Activated T-cell treated with anti-CD3 and anti-CD28 coated beads, Interleukin-2, amount 50 U/mL, for 1 hour (primary cell): ENCODE data around the gene AKAP13.
A peak's percentile ranks its signal among the peaks of the same experiment; 100 is the strongest.

ENCODE experiments used
- DNase-seq: peaks from one replicate; pipeline ENCODE4 v3.0.0-alpha.2; 2020

Gene AKAP13

GRCh38 chr15:85718271-85718971, 338.0 kb downstream of the AKAP13 start:
- no peak for DNase-seq

GRCh38 chr15:85718981-85719380, 338.6 kb downstream of the AKAP13 start:
- DNase-seq = no peak

GRCh38 chr15:85722374-85723152, 342.2 kb downstream of the AKAP13 start:
- no peak for DNase-seq

- DNase-seq = no peak
Measured at GRCh38 chr15:85723960-85724945, 343.9 kb downstream of the AKAP13 start.

- no peak for DNase-seq
Measured at GRCh38 chr15:85725019-85725418, 344.6 kb downstream of the AKAP13 start.

- no peak for DNase-seq
Measured at GRCh38 chr15:85725564-85725963, 345.2 kb downstream of the AKAP13 start.

- no peak for DNase-seq
Measured at GRCh38 chr15:85726454-85726853, 346.1 kb downstream of the AKAP13 start.

- no peak for DNase-seq
Measured at GRCh38 chr15:85727068-85727467, 346.7 kb downstream of the AKAP13 start.

- no peak for DNase-seq
Measured at GRCh38 chr15:85730001-85730820, 349.8 kb downstream of the AKAP13 start.

GRCh38 chr15:85733416-85733815, 353.0 kb downstream of the AKAP13 start:
- DNase-seq = no peak

- DNase-seq = no peak
Measured at GRCh38 chr15:85737061-85737460, 356.7 kb downstream of the AKAP13 start.

GRCh38 chr15:85741021-85741421, 360.6 kb downstream of the AKAP13 start:
- DNase-seq = no peak

- no peak for DNase-seq
Measured at GRCh38 chr15:85741662-85742061, 361.3 kb downstream of the AKAP13 start.

GRCh38 chr15:85742186-85742821, 361.9 kb downstream of the AKAP13 start:
- DNase-seq = no peak

- no peak for DNase-seq
Measured at GRCh38 chr15:85743392-85744055, 363.1 kb downstream of the AKAP13 start.

- DNase-seq = no peak
Measured at GRCh38 chr15:85744579-85744978, 364.2 kb downstream of the AKAP13 start.

- no peak for DNase-seq
Measured at GRCh38 chr15:85745023-85745422, 364.6 kb downstream of the AKAP13 start.

GRCh38 chr15:85745525-85746150, 365.2 kb downstream of the AKAP13 start:
- peak; percentile 17 for DNase-seq

GRCh38 chr15:85746641-85747040, 366.2 kb downstream of the AKAP13 start:
- DNase-seq = no peak

- DNase-seq = no peak
Measured at GRCh38 chr15:85748176-85748575, 367.8 kb downstream of the AKAP13 start.

GRCh38 chr15:85748729-85749128, 368.3 kb downstream of the AKAP13 start:
- DNase-seq = peak; percentile 18
